H1 (cell line): ENCODE results near the gene EPB41L2. TPM values are rescaled to one million over a fixed set of nuclear protein-coding genes. Genes with fewer than 3 reads are reported as not detected.

Source experiments
- CTCF ChIA-PET: fragments of 300-600 bp; sonication (Branson Sonifier 250); formaldehyde crosslinking; loops from one replicate; lab custom pipeline; 2021; ENCODE audit not compliant: partially characterized antibody; lab: Charles Lee
- POLR2A ChIA-PET: fragments of 300-600 bp; sonication (Branson Sonifier 250); formaldehyde crosslinking; loops from one replicate; lab custom pipeline; 2021; ENCODE audit warnings: inconsistent platforms; ENCODE audit not compliant: partially characterized antibody; lab: Charles Lee
- DNase-seq, 2 experiments: peaks; one replicate each; pipeline versions ENCODE4 v3.0.0 to v3.0.0-alpha.2; 2010 to 2022; ENCODE audit warnings: low spot score in 2 of 2, low read depth in 1 of 2, mixed read lengths in 1 of 2
- FAIRE-seq: peaks from 2 replicates; lab custom pipeline; 2011; peaks lifted over from hg19 to GRCh38; lab: Jason Lieb, UNC
- H2AFZ ChIP-seq: 2 replicates; pipeline ENCODE4 v1.8.1; 2012; ENCODE audit warnings: low read length, inconsistent platforms
- H2AK5ac ChIP-seq: 2 replicates; pipeline ENCODE4 v1.6.1; 2013; ENCODE audit warnings: low read depth, low read length
- H2BK120ac ChIP-seq: replicated peaks from 2 replicates; pipeline ENCODE3; 2013; ENCODE audit warnings: low read depth, low read length, inconsistent platforms
- H2BK12ac ChIP-seq: 2 replicates; pipeline ENCODE4 v1.6.1; 2013; ENCODE audit warnings: low read depth, low read length
- H2BK15ac ChIP-seq: 2 replicates; pipeline ENCODE4 v1.6.1; 2013; ENCODE audit warnings: low read length
- H2BK20ac ChIP-seq: 2 replicates; pipeline ENCODE4 v1.6.1; 2013; ENCODE audit warnings: low read length
- H2BK5ac ChIP-seq: 2 replicates; pipeline ENCODE4 v1.6.1; 2013; ENCODE audit warnings: low read depth, low read length
- H3K14ac ChIP-seq: 2 replicates; pipeline ENCODE4 v1.6.1; 2013; ENCODE audit warnings: inconsistent platforms; ENCODE audit not compliant: insufficient read length
- H3K18ac ChIP-seq: 2 replicates; pipeline ENCODE4 v1.6.1; 2013; ENCODE audit warnings: low read length; ENCODE audit errors: extremely low read depth
- H3K23ac ChIP-seq: 2 replicates; pipeline ENCODE4 v1.6.1; 2013; ENCODE audit warnings: inconsistent platforms; ENCODE audit not compliant: insufficient read length
- H3K23me2 ChIP-seq: 2 replicates; pipeline ENCODE4 v1.6.1; 2013; ENCODE audit warnings: low read depth, low read length
- H3K27ac ChIP-seq: 2 replicates; pipeline ENCODE4 v1.6.1; 2011; ENCODE audit warnings: low read depth, low read length, inconsistent platforms
- H3K27me3 ChIP-seq, 4 experiments: replicated peaks in 1 of 4; 1 replicate in 1 of 4; 2 replicates in 3 of 4; pipeline versions ENCODE4 v1.6.1 to v1.8.1; 2011 to 2013; ENCODE audit warnings: low read length in 3 of 4, mild to moderate bottlenecking in 3 of 4, inconsistent platforms in 2 of 4, mixed read lengths in 2 of 4, moderate library complexity in 1 of 4; ENCODE audit not compliant: control insufficient read depth in 3 of 4, insufficient read depth in 3 of 4; ENCODE audit errors: extremely low read depth in 1 of 4
- H3K36me3 ChIP-seq, 4 experiments: 2 replicates each; pipeline versions ENCODE4 v1.6.1 to v1.8.1; 2011 to 2013; ENCODE audit warnings: mild to moderate bottlenecking in 4 of 4, low read length in 3 of 4, moderate library complexity in 2 of 4, control low read depth in 1 of 4, inconsistent platforms in 1 of 4; ENCODE audit not compliant: insufficient read depth in 4 of 4, control insufficient read depth in 2 of 4
- H3K4ac ChIP-seq: replicated peaks from 2 replicates; pipeline ENCODE3; 2013; ENCODE audit warnings: low read length, low read depth, mixed read lengths, inconsistent platforms; ENCODE audit not compliant: insufficient read length
- H3K4me1 ChIP-seq, 4 experiments: replicated peaks in 1 of 4; 1 replicate in 1 of 4; 2 replicates in 3 of 4; pipeline versions ENCODE4 v1.6.1 to v1.8.1; 2011 to 2013; ENCODE audit warnings: low read length in 3 of 4, inconsistent platforms in 2 of 4, mixed read lengths in 1 of 4; ENCODE audit not compliant: insufficient read depth in 4 of 4, control insufficient read depth in 3 of 4
- H3K4me2 ChIP-seq, 2 experiments: 2 replicates each; pipeline versions ENCODE4 v1.6.1 to v1.8.1; 2011 to 2013; ENCODE audit warnings: low read depth in 2 of 2, low read length in 2 of 2, control low read depth in 1 of 2, inconsistent platforms in 1 of 2, mild to moderate bottlenecking in 1 of 2; ENCODE audit not compliant: insufficient read depth in 1 of 2
- H3K4me3 ChIP-seq, 4 experiments: fragments of 200-600, 300-600 bp in 1 of 4; sonication (generic), shearing (Covaris generic), sonication (Bioruptor Twin) in 1 of 4; 2 replicates each; pipeline versions ENCODE4 v1.5.1 to v1.8.1; 2011 to 2016; ENCODE audit warnings: low read length in 4 of 4, low read depth in 3 of 4, control low read depth in 2 of 4, inconsistent platforms in 2 of 4, mild to moderate bottlenecking in 2 of 4, mixed read lengths in 1 of 4, moderate library complexity in 1 of 4; ENCODE audit not compliant: insufficient read depth in 2 of 4; ENCODE audit errors: extremely low read depth in 1 of 4
- H3K56ac ChIP-seq: replicated peaks from 2 replicates; pipeline ENCODE3; 2013; ENCODE audit warnings: low read depth, mild to moderate bottlenecking, mixed read lengths, low read length, inconsistent platforms; ENCODE audit not compliant: insufficient read length
- H3K79me1 ChIP-seq: 2 replicates; pipeline ENCODE4 v1.6.1; 2013; ENCODE audit warnings: low read depth, low read length, control low read depth
- H3K79me2 ChIP-seq, 2 experiments: 2 replicates each; pipeline versions ENCODE4 v1.6.1 to v1.8.1; 2012 to 2013; ENCODE audit warnings: low read length in 2 of 2, mild to moderate bottlenecking in 2 of 2, inconsistent platforms in 1 of 2; ENCODE audit not compliant: insufficient read depth in 2 of 2, control insufficient read depth in 1 of 2
- H3K9ac ChIP-seq, 4 experiments: replicated peaks in 1 of 4; 1 replicate in 1 of 4; 2 replicates in 3 of 4; pipeline versions ENCODE4 v1.6.1 to v1.8.1; 2011 to 2013; ENCODE audit warnings: low read depth in 3 of 4, low read length in 3 of 4, control low read depth in 2 of 4, mild to moderate bottlenecking in 2 of 4, moderate library complexity in 2 of 4, inconsistent platforms in 1 of 4; ENCODE audit errors: extremely low read depth in 1 of 4
- H3K9me3 ChIP-seq, 2 experiments: 2 replicates each; pipeline versions ENCODE4 v1.6.1 to v1.8.1; 2012 to 2013; ENCODE audit warnings: mild to moderate bottlenecking in 2 of 2, moderate library complexity in 2 of 2, control low read depth in 1 of 2, inconsistent platforms in 1 of 2, low read depth in 1 of 2, low read length in 1 of 2, mixed read lengths in 1 of 2; ENCODE audit not compliant: insufficient read depth in 2 of 2
- H4K20me1 ChIP-seq, 2 experiments: replicated peaks in 1 of 2; 2 replicates each; pipeline versions ENCODE3 to v1.8.1; 2011 to 2013; ENCODE audit warnings: inconsistent platforms in 2 of 2, low read length in 2 of 2, mild to moderate bottlenecking in 1 of 2; ENCODE audit not compliant: insufficient read depth in 2 of 2, control insufficient read depth in 1 of 2
- H4K5ac ChIP-seq: 2 replicates; pipeline ENCODE4 v1.6.1; 2013; ENCODE audit warnings: low read length, low read depth, mixed read lengths, inconsistent platforms; ENCODE audit not compliant: insufficient read length
- H4K8ac ChIP-seq: 2 replicates; pipeline ENCODE4 v1.8.0; 2013; ENCODE audit warnings: mild to moderate bottlenecking, moderate library complexity, low read length, inconsistent platforms; ENCODE audit not compliant: insufficient read depth; ENCODE audit errors: extremely low read depth
- H4K91ac ChIP-seq: replicated peaks from 2 replicates; pipeline ENCODE3; 2013; ENCODE audit warnings: low read length, mixed read lengths, inconsistent platforms; ENCODE audit not compliant: insufficient read length
- GABPA ChIP-seq: IDR thresholded peaks from 2 replicates; pipeline ENCODE4 v1.6.1; 2011; ENCODE audit warnings: mild to moderate bottlenecking, low read length, moderate library complexity, borderline replicate concordance; ENCODE audit not compliant: insufficient read depth
- NRF1 ChIP-seq: IDR thresholded peaks from 2 replicates; pipeline ENCODE4 v1.6.1; 2011; ENCODE audit warnings: mild to moderate bottlenecking, low read depth, low read length, improper control_type of control experiment
- POLR2AphosphoS5 ChIP-seq: IDR thresholded peaks from 2 replicates; pipeline ENCODE4 v1.6.1; 2011; ENCODE audit warnings: low read depth, low read length
- RXRA ChIP-seq: IDR thresholded peaks from 2 replicates; pipeline ENCODE4 v1.6.1; 2011; ENCODE audit warnings: low read depth, mild to moderate bottlenecking, low read length, moderate library complexity; ENCODE audit not compliant: insufficient read depth
- TAF1 ChIP-seq: IDR thresholded peaks from 2 replicates; pipeline ENCODE4 v1.6.1; 2011; ENCODE audit warnings: mild to moderate bottlenecking, low read depth, low read length
- WGBS, 2 experiments: shearing (Covaris generic) in 1 of 2; methylation state at CpG; one replicate each; pipeline versions ENCODE4 v1.1.6 to v1.1.7; 2013 to 2015; ENCODE audit warnings: low lambda C conversion rate in 2 of 2, mixed read lengths in 2 of 2, inconsistent platforms in 1 of 2, low coverage in 1 of 2, missing lambda C conversion rate in 1 of 2; ENCODE audit not compliant: insufficient replicate concordance in 2 of 2, insufficient coverage in 1 of 2, insufficient read length in 1 of 2; ENCODE audit errors: extremely low coverage in 1 of 2, missing lambda C conversion rate in 1 of 2; 5-methylcytosine and 5-hydroxymethylcytosine counted together
- polyA plus RNA-seq, 7 experiments: library from polyadenylated mRNA; depleted of rRNA in 3 of 7; stranded (reverse) in 5 of 7; unstranded in 2 of 7; fragments of >200 nt in 5 of 7; fragments of 200-250 nt in 2 of 7; gene quantifications; 1 replicate in 5 of 7; 2 replicates in 1 of 7; 4 replicates in 1 of 7; pipeline versions ENCODE4 v1.2.1 to v1.2.3, GENCODE V29; 2011 to 2013; ENCODE audit warnings: missing spikeins in 2 of 7, mixed read lengths in 2 of 7
- total RNA-seq: library from RNA; stranded (reverse); fragmentation: NEBNext Ultra II Directional; extraction: Animal tissue kit (Norgen Biotek cat#: 25700); gene quantifications from 2 replicates; pipeline ENCODE4 v1.2.1, GENCODE V29; 2021

Gene EPB41L2
- total and polyA plus RNA-seq, 2 of the 8 experiments (the other 6 are each of a cell fraction or from before 2014, with no cell fraction given), result 22.5 to 123 TPM

GRCh38 chr6:130831607-130832006 lies 231.4 kb downstream of the EPB41L2 start:
- no peak overlapping the region for H4K5ac ChIP-seq
- no peak overlapping the region for H3K9ac ChIP-seq
- no peaks in the 10 kb centered on the region for H3K9me3 ChIP-seq
- H3K27me3 ChIP-seq, result no peaks in the 10 kb centered on the region
- H3K23me2 ChIP-seq, result no peaks in the 10 kb centered on the region
- H4K91ac ChIP-seq, result no peak overlapping the region
- H3K4ac ChIP-seq, result no peak overlapping the region
- CTCF ChIA-PET, result interaction anchor here (1.1 to 1.9 kb wide), 2 partner anchors 16 to 39 kb away, joined by 5 to 8 read pairs; no protein-coding TSS in a partner anchor
- H2AK5ac ChIP-seq, result no peak overlapping the region
- 88% methylated on average over 5 of the region's 5 CpGs; no CpG with 5 or more reads in 1 of the 2 experiments for WGBS, 2 experiments
- no peak overlapping the region for H3K14ac ChIP-seq
- no peak for TF ChIP-seq NRF1
- TF ChIP-seq TAF1, result no peak
- no peak for TF ChIP-seq GABPA
- TF ChIP-seq POLR2AphosphoS5, result no peak
- TF ChIP-seq RXRA, result no peak
- TF ChIP-seq, all 59 proteins: peak for 0
- H2BK120ac ChIP-seq, result no peak overlapping the region
- no peak for FAIRE-seq
- no peaks in the 10 kb centered on the region for H4K20me1 ChIP-seq
- no peak overlapping the region for H3K4me3 ChIP-seq
- no peak overlapping the region for H2BK12ac ChIP-seq
- H3K79me2 ChIP-seq, result no peaks in the 10 kb centered on the region
- no peak for DNase-seq
- H2AFZ ChIP-seq, result no peak overlapping the region
- H3K18ac ChIP-seq, result no peak overlapping the region
- no peaks in the 10 kb centered on the region for H3K36me3 ChIP-seq
- no peak overlapping the region for H2BK5ac ChIP-seq
- no peaks in the 10 kb centered on the region for H3K79me1 ChIP-seq
- no peak overlapping the region for H4K8ac ChIP-seq
- H3K4me2 ChIP-seq, result no peak overlapping the region
- H3K23ac ChIP-seq, result no peak overlapping the region
- H3K27ac ChIP-seq, result no peak overlapping the region
- H2BK20ac ChIP-seq, result no peak overlapping the region
- peaks cover 0 to under 1% (median 0%) of the 10 kb centered on the region in 4 experiments; a peak in 1 of 7 replicates for H3K4me1 ChIP-seq
- H2BK15ac ChIP-seq, result no peak overlapping the region
- POLR2A ChIA-PET, result no interaction called here
- no peak overlapping the region for H3K56ac ChIP-seq
